PC-3 (cell line): ENCODE measurements around the gene PCYT1B.

Source experiments
- EZH2 ChIP-seq: fragments of 300-600 bp; sonication (generic); IDR thresholded peaks from one replicate; pipeline ENCODE4 v1.6.1; 2017; ENCODE audit warnings: antibody characterized with exemption, mild to moderate bottlenecking, low read length; ENCODE audit not compliant: unreplicated experiment
- TF ChIP-seq, protein P1 (sequence below): fragments of 300-600 bp; sonication (generic); conservative IDR thresholded peaks from 2 replicates; pipeline ENCODE4 v1.5.1; 2017; ENCODE audit warnings: antibody characterized with exemption, low read depth, mild to moderate bottlenecking, low read length

DNA sequence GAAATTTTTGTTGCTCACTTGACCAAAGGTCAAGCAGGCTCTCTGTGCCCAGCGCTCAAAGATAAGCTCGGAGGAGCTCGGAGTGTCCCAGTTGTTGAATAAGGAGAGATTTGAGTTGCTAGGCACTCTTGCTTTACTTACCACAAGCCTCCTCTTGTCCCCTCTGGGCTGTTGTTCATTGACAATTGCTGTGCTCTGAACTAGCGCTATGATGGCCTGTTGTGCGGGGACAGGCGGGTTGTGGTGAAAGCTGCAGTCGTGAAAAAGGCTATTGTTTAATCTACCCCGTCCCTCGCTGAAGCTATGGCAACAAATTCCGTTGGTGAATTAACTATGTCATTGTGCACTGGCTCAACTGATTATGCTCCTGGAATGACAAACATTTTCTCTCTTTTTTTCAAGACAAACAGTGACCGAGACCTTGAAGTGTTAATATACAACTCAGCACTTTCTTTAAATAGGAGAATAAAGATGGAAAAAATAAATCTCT is 25.6 kb upstream of the PCYT1B start:
- TF ChIP-seq, protein P1, sequence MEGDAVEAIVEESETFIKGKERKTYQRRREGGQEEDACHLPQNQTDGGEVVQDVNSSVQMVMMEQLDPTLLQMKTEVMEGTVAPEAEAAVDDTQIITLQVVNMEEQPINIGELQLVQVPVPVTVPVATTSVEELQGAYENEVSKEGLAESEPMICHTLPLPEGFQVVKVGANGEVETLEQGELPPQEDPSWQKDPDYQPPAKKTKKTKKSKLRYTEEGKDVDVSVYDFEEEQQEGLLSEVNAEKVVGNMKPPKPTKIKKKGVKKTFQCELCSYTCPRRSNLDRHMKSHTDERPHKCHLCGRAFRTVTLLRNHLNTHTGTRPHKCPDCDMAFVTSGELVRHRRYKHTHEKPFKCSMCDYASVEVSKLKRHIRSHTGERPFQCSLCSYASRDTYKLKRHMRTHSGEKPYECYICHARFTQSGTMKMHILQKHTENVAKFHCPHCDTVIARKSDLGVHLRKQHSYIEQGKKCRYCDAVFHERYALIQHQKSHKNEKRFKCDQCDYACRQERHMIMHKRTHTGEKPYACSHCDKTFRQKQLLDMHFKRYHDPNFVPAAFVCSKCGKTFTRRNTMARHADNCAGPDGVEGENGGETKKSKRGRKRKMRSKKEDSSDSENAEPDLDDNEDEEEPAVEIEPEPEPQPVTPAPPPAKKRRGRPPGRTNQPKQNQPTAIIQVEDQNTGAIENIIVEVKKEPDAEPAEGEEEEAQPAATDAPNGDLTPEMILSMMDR = no peak
- TF ChIP-seq EZH2 = no peak
